GM12878 (cell line): ENCODE results near the gene CWC25. TPM values are rescaled to one million over a fixed set of nuclear protein-coding genes. Genes with fewer than 3 reads are reported as not detected.

ENCODE experiments used
- ATAC-seq: fragments of 200-7000 bp; cut with Tn5 transposase; 3 replicates; pipeline ENCODE4 v1.9.1; 2020; ENCODE audit warnings: mild to moderate bottlenecking, moderate library complexity
- BruUV-seq: library from RNA; stranded (reverse); fragments of 400-500 nt; replicated peaks from 2 replicates; lab custom pipeline; 2021; lab: Mats Ljungman, UMichigan
- CTCF ChIA-PET: fragments of 300-600 bp; sonication (Branson Sonifier 250); formaldehyde crosslinking; extraction: SDS; loops from one replicate; lab custom pipeline; 2021; ENCODE audit warnings: inconsistent platforms; lab: Yijun Ruan, JAX
- POLR2A ChIA-PET: fragments of 350-600 bp; formaldehyde crosslinking; extraction: SDS; loops from one replicate; lab custom pipeline; 2021; ENCODE audit warnings: inconsistent platforms; lab: Charles Lee
- RAD21 ChIA-PET: fragments of 300-600 bp; sonication (Branson Sonifier 250); formaldehyde crosslinking; loops from one replicate; lab custom pipeline; 2023; ENCODE audit warnings: antibody characterized with exemption; ENCODE audit not compliant: unreplicated experiment; lab: Charles Lee
- SMC1A ChIA-PET: fragments of 300-600 bp; sonication (Branson Sonifier 250); formaldehyde crosslinking; loops from one replicate; lab custom pipeline; 2023; ENCODE audit not compliant: unreplicated experiment, uncharacterized antibody; lab: Charles Lee
- DNase-seq: peaks from one replicate; pipeline ENCODE4 v3.0.0-alpha.2; 2011; ENCODE audit warnings: low read depth, low spot score
- FAIRE-seq: peaks from 3 replicates; lab custom pipeline; 2011; peaks lifted over from hg19 to GRCh38; lab: Jason Lieb, UNC
- H2AFZ ChIP-seq: 2 replicates; pipeline ENCODE4 v1.6.0; 2011; ENCODE audit warnings: low read depth, low read length, control low read depth; ENCODE audit not compliant: control insufficient read depth
- H3K27ac ChIP-seq: 2 replicates; pipeline ENCODE4 v1.5.1; 2011; ENCODE audit warnings: control low read depth; ENCODE audit not compliant: control insufficient read depth, insufficient read depth
- H3K27me3 ChIP-seq, 2 experiments: replicated peaks in 1 of 2; 2 replicates each; pipeline versions ENCODE4 v1.6.0 to v1.6.1; 2011; ENCODE audit warnings: low read length in 1 of 2; ENCODE audit not compliant: control insufficient read depth in 2 of 2, insufficient read depth in 2 of 2
- H3K36me3 ChIP-seq, 2 experiments: 2 replicates each; pipeline ENCODE4 v1.5.1; 2011; ENCODE audit warnings: low read length in 1 of 2; ENCODE audit not compliant: control insufficient read depth in 2 of 2, insufficient read depth in 2 of 2
- H3K4me1 ChIP-seq: 2 replicates; pipeline ENCODE4 v1.6.1; 2011; ENCODE audit warnings: mild to moderate bottlenecking, low read length, moderate library complexity, mixed read lengths; ENCODE audit not compliant: control insufficient read depth, insufficient read depth
- H3K4me2 ChIP-seq: 2 replicates; pipeline ENCODE4 v1.6.0; 2011; ENCODE audit warnings: control low read depth; ENCODE audit not compliant: control insufficient read depth, insufficient read depth
- H3K4me3 ChIP-seq: fragments of 200-600 bp; sonication (generic); 2 replicates; pipeline ENCODE4 v1.5.1; 2016
- H3K79me2 ChIP-seq: 2 replicates; pipeline ENCODE4 v1.6.0; 2011; ENCODE audit warnings: low read length; ENCODE audit not compliant: control insufficient read depth, insufficient read depth
- H3K9ac ChIP-seq: 2 replicates; pipeline ENCODE4 v1.8.0; 2011; ENCODE audit warnings: low read length, control low read depth, mixed read lengths; ENCODE audit not compliant: control insufficient read depth, insufficient read depth
- H3K9me3 ChIP-seq: replicated peaks from 3 replicates; pipeline ENCODE4 v1.5.1; 2011; ENCODE audit warnings: mild to moderate bottlenecking, low read length; ENCODE audit not compliant: control insufficient read depth, insufficient read depth
- H4K20me1 ChIP-seq: 2 replicates; pipeline ENCODE4 v1.6.0; 2011; ENCODE audit not compliant: control insufficient read depth, insufficient read depth
- ATF3 ChIP-seq: IDR thresholded peaks from 2 replicates; pipeline ENCODE4 v1.6.1; 2011; ENCODE audit warnings: low read depth, mild to moderate bottlenecking, low read length, moderate library complexity, borderline replicate concordance; ENCODE audit errors: extremely low read depth
- BCL3 ChIP-seq: IDR thresholded peaks from 2 replicates; pipeline ENCODE4 v1.6.1; 2011; ENCODE audit warnings: borderline replicate concordance, low read depth, mild to moderate bottlenecking, moderate library complexity, low read length; ENCODE audit not compliant: insufficient read depth, poor library complexity, severe bottlenecking
- NRF1 ChIP-seq: conservative IDR thresholded peaks from 2 replicates; pipeline ENCODE4 v1.6.1; 2011; ENCODE audit warnings: mild to moderate bottlenecking, low read depth, low read length, improper control_type of control experiment
- SP1 ChIP-seq: IDR thresholded peaks from one replicate; pipeline ENCODE4 v1.6.1; 2011; ENCODE audit warnings: low read depth, low read length
- TCF3 ChIP-seq: IDR thresholded peaks from 2 replicates; pipeline ENCODE4 v1.6.1; 2012; ENCODE audit warnings: low read depth, mild to moderate bottlenecking, low read length, borderline replicate concordance; ENCODE audit not compliant: insufficient read depth
- ZBED1 ChIP-seq: IDR thresholded peaks from 2 replicates; pipeline ENCODE4 v1.6.1; 2016; ENCODE audit warnings: borderline replicate concordance
- ZNF207 ChIP-seq: fragments of 450-650 bp; IDR thresholded peaks from 2 replicates; pipeline ENCODE4 v1.6.1; 2014; ENCODE audit warnings: antibody characterized with exemption, mild to moderate bottlenecking, borderline replicate concordance
- ZNF217 ChIP-seq: fragments of 450-650 bp; IDR thresholded peaks from 2 replicates; pipeline ENCODE4 v1.6.1; 2017; ENCODE audit warnings: antibody characterized with exemption, mild to moderate bottlenecking
- WGBS: methylation state at CpG from one replicate; pipeline ENCODE4 v1.1.6; 2016; ENCODE audit warnings: low lambda C conversion rate; ENCODE audit not compliant: insufficient replicate concordance, insufficient coverage; ENCODE audit errors: missing lambda C conversion rate; 5-methylcytosine and 5-hydroxymethylcytosine counted together
- in situ Hi-C: fragments of 300-500 bp; cut with MboI; formaldehyde crosslinking; loops from 9 replicates; pipeline ENCODE4 v1.14.3; 2018; ENCODE audit warnings: mixed read lengths
- intact Hi-C: fragments of 100-400 bp; cut with micrococcal nuclease; formaldehyde crosslinking; loops from one replicate; pipeline ENCODE4 v1.14.2; 2022; ENCODE audit not compliant: unreplicated experiment
- polyA plus RNA-seq, 11 experiments: library from polyadenylated mRNA; depleted of rRNA in 4 of 11; unstranded in 6 of 11; stranded (reverse) in 5 of 11; fragments of >200 nt; fragmentation: Nextera tagmentation in 4 of 11; fragmentation: Illumina TruSeq in 1 of 11; extraction: Ambion mirVana in 4 of 11; extraction: Trizol in 1 of 11; gene quantifications; 1 replicate in 1 of 11; 2 replicates in 10 of 11; pipeline versions ENCODE4 v1.2.1 to v1.2.3, GENCODE V29; 2011 to 2016; ENCODE audit warnings: inconsistent platforms in 2 of 11, missing spikeins in 2 of 11, low read depth in 1 of 11
- total RNA-seq, 4 experiments: library from RNA; depleted of rRNA in 3 of 4; stranded (reverse); fragments of >200 nt in 3 of 4; fragmentation: Illumina TruSeq in 1 of 4; extraction: Trizol in 1 of 4; gene quantifications; 2 replicates each; pipeline versions ENCODE4 v1.2.1 to v1.2.3, GENCODE V29; 2013 to 2021
- TF ChIP-seq, protein P1 (sequence below): fragments of 150-350 bp; IDR thresholded peaks from 2 replicates; pipeline ENCODE4 v1.6.1; 2014; ENCODE audit warnings: mild to moderate bottlenecking, low read depth, low read length

The CWC25 gene
- total and polyA plus RNA-seq, 10 of the 15 experiments (the other 5 are each of a cell fraction or from before 2014, with no cell fraction given) = 14.7 to 29.7 (median 22.9) TPM

DNA sequence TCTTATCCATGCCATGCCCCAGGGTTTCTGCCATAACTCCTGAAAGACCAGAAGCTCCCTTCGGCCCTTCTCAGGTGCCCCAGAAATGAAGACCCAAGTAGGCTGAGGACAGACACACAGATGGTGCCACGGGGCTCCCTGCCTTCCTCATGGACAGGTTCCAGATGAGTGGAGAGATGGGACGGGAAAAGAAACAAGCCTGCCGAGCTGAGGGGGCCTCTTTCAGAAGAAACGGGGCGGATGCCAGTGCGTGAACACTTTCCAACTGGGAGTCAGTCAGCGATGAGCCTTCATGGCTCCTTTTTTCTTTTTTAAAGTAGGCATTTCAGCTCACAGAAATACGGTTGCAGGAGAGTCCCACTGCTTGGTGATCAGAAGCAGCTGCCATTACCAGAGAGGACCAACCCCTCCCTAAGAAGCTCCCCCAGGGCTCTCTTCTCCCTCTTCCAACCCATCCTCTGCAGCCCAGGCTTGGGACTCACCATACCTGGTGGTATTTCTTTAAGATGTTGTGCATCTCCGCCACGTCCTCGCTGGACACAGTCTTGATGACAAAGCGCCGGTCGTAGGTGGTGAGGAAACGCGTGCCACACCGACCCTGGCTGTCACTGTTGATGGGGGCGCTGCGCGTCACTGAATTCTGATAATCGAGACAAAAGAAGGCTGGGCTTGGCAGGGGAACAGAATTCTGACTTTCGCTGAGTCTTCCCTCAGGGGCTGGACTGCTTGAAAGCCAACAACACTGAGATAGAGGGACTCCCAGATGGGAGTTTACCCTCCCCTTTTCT lies 45.0 kb downstream of the CWC25 start:
- DNase-seq (no peak), ATAC-seq (no peak), FAIRE-seq (no peak)
- H3K4me1 ChIP-seq = no peaks in the 10 kb centered on the region
- CTCF ChIA-PET = interaction anchor here (1.3 kb wide), 1 partner anchor 203 kb away, joined by 3 read pairs; no protein-coding TSS in a partner anchor
- no peaks in the 10 kb centered on the region for H3K9me3 ChIP-seq
- TF ChIP-seq ZNF207 (no peak), ZBED1 (no peak), ATF3 (no peak), BCL3 (no peak), ZNF217 (no peak), TCF3 (no peak), SP1 (no peak), NRF1 (no peak)
- TF ChIP-seq, protein P1, sequence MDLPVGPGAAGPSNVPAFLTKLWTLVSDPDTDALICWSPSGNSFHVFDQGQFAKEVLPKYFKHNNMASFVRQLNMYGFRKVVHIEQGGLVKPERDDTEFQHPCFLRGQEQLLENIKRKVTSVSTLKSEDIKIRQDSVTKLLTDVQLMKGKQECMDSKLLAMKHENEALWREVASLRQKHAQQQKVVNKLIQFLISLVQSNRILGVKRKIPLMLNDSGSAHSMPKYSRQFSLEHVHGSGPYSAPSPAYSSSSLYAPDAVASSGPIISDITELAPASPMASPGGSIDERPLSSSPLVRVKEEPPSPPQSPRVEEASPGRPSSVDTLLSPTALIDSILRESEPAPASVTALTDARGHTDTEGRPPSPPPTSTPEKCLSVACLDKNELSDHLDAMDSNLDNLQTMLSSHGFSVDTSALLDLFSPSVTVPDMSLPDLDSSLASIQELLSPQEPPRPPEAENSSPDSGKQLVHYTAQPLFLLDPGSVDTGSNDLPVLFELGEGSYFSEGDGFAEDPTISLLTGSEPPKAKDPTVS = no peak
- no peak overlapping the region for H3K4me2 ChIP-seq
- no peak overlapping the region for H3K9ac ChIP-seq
- H3K27ac ChIP-seq = no peak overlapping the region
- intact Hi-C loops = no loop called here
- in situ Hi-C loops = no loop called here
- RAD21 ChIA-PET = no interaction called here
- BruUV-seq = no TSS peak
- H3K4me3 ChIP-seq = no peak overlapping the region
- no peaks in the 10 kb centered on the region for H3K27me3 ChIP-seq
- 97% methylated on average over 23 of the region's 23 CpGs for WGBS
- no peaks in the 10 kb centered on the region for H4K20me1 ChIP-seq
- peaks cover 18% of the 10 kb centered on the region in 2 experiments for H3K36me3 ChIP-seq
- POLR2A ChIA-PET = interaction anchor here (0.5 kb wide), 1 partner anchor 197 kb away, joined by 5 read pairs; no protein-coding TSS in a partner anchor
- no peak overlapping the region for H2AFZ ChIP-seq
- SMC1A ChIA-PET = interaction anchor here (1.1 kb wide), 1 partner anchor 21 kb away, joined by 3 read pairs; no protein-coding TSS in a partner anchor
- H3K79me2 ChIP-seq = no peaks in the 10 kb centered on the region
